ENCODE results near the gene METTL9.
"Not testable (repeated sequence)": the region's sequence is repeated elsewhere in the genome, so short reads cannot be mapped to it uniquely, and the experiment has no call there.

DNA sequence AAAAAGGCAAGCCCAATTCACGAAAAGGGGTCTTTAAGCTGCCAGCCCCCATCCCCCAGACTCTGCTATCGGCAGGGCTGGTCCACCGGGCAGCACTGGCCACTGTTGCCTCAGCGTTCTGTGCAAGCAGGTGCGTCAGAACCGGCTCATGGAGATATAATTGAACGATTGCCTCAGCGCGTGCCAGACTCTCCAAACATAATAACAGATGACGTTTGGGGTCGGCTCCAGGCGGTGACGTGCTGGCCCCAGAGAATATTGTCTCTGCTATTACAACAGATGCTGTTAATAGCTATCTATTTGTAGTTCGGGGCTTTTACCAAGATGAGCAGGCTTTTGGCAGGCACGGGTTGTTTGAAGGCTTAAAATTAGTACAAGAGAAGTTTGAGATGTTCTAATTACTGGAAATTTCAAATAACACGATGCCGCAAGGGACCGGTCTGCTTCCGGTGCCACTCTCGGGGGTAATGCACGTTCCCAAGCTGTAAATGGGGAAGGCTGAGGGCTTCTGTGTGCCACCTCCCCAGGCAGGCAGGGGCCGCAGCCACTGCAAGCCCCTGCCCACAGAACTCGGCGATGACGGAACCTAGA, 42.6 kb upstream of the METTL9 start:
- TF ChIP-seq, protein P1, sequence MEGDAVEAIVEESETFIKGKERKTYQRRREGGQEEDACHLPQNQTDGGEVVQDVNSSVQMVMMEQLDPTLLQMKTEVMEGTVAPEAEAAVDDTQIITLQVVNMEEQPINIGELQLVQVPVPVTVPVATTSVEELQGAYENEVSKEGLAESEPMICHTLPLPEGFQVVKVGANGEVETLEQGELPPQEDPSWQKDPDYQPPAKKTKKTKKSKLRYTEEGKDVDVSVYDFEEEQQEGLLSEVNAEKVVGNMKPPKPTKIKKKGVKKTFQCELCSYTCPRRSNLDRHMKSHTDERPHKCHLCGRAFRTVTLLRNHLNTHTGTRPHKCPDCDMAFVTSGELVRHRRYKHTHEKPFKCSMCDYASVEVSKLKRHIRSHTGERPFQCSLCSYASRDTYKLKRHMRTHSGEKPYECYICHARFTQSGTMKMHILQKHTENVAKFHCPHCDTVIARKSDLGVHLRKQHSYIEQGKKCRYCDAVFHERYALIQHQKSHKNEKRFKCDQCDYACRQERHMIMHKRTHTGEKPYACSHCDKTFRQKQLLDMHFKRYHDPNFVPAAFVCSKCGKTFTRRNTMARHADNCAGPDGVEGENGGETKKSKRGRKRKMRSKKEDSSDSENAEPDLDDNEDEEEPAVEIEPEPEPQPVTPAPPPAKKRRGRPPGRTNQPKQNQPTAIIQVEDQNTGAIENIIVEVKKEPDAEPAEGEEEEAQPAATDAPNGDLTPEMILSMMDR (IDR thresholded peaks at IDR 0.05), result not testable (repeated sequence)
- TF ChIP-seq POLR2A (IDR thresholded peaks at IDR 0.05), result not testable (repeated sequence)

All from stomach (tissue), 4 donors.